Endothelial cell (in vitro differentiated cells): Measurements from ENCODE around the gene IMPACT. TPM values are rescaled to one million over a fixed set of nuclear protein-coding genes. Genes with fewer than 3 reads are reported as not detected.

ENCODE experiments used
- DNase-seq: peaks from one replicate; pipeline ENCODE4 v3.0.0; 2021; ENCODE audit warnings: low spot score
- H3K27ac Mint-ChIP-seq: one replicate; pipeline ENCODE4 v1.8.0; 2021; ENCODE audit warnings: mixed read lengths, inconsistent platforms; ENCODE audit not compliant: unreplicated experiment
- H3K27me3 Mint-ChIP-seq: one replicate; pipeline ENCODE4 v1.8.0; 2021; ENCODE audit warnings: mild to moderate bottlenecking, moderate library complexity, mixed read lengths, inconsistent platforms; ENCODE audit not compliant: unreplicated experiment
- H3K36me3 Mint-ChIP-seq: one replicate; pipeline ENCODE4 v1.8.0; 2021; ENCODE audit warnings: mild to moderate bottlenecking, low read depth, mixed read lengths, inconsistent platforms; ENCODE audit not compliant: unreplicated experiment
- H3K4me1 Mint-ChIP-seq: one replicate; pipeline ENCODE4 v1.8.0; 2021; ENCODE audit warnings: mild to moderate bottlenecking, mixed read lengths, inconsistent platforms; ENCODE audit not compliant: unreplicated experiment
- H3K4me3 Mint-ChIP-seq: one replicate; pipeline ENCODE4 v1.8.0; 2021; ENCODE audit warnings: mild to moderate bottlenecking, mixed read lengths, inconsistent platforms; ENCODE audit not compliant: unreplicated experiment
- H3K9me3 Mint-ChIP-seq: one replicate; pipeline ENCODE4 v1.8.0; 2021; ENCODE audit warnings: mixed read lengths, inconsistent platforms; ENCODE audit not compliant: unreplicated experiment
- CTCF ChIP-seq: fragments of 200-600 bp; sonication (generic); IDR thresholded peaks from one replicate; pipeline ENCODE4 v1.5.0; 2021; ENCODE audit warnings: antibody characterized with exemption; ENCODE audit not compliant: unreplicated experiment
- total RNA-seq: library from RNA; stranded (reverse); fragmentation: NEBNext Ultra II Directional; extraction: Animal tissue kit (Norgen Biotek cat#: 25700); gene quantifications from one replicate; pipeline ENCODE4 v1.2.1, GENCODE V29; 2021; ENCODE audit not compliant: unreplicated experiment

Gene IMPACT
- total RNA-seq, 1 donor from 2014 or later, result 35.4 TPM

- TF ChIP-seq CTCF, result no peak
- H3K4me3 Mint-ChIP-seq, result peak within 1 kb of the TSS; percentile 90
- H3K27me3 Mint-ChIP-seq, result peaks cover 5% of the 10 kb centered on the region
- no peaks in the 10 kb centered on the region for H3K36me3 Mint-ChIP-seq
- no peaks in the 10 kb centered on the region for H3K9me3 Mint-ChIP-seq
- peaks cover 7% of the 10 kb centered on the region for H3K4me1 Mint-ChIP-seq
- peak; percentile 97 for DNase-seq
- peak within 1 kb of the TSS; percentile 70 for H3K27ac Mint-ChIP-seq
These were observed 28.6 kb upstream of the IMPACT start, which contains the start of gene OSBPL1A for GRCh38 chr18:24397694-24398368. OSBPL1A (minus strand) TSS chr18:24397824; CDS start chr18:24377533, 20,291 bp downstream.

GRCh38 chr18:24398540-24398939 is 27.9 kb upstream of the IMPACT start:
- peaks cover 7% of the 10 kb centered on the region for H3K4me1 Mint-ChIP-seq
- peak overlapping the region; percentile 90 for H3K4me3 Mint-ChIP-seq
- no peaks in the 10 kb centered on the region for H3K36me3 Mint-ChIP-seq
- no peak overlapping the region for H3K27ac Mint-ChIP-seq
- peaks cover 5% of the 10 kb centered on the region for H3K27me3 Mint-ChIP-seq
- peak; percentile 9 for DNase-seq
- no peak for TF ChIP-seq CTCF
- H3K9me3 Mint-ChIP-seq, result no peaks in the 10 kb centered on the region

GRCh38 chr18:24400587-24400986 is 25.9 kb upstream of the IMPACT start:
- Mint-ChIP-seq H3K36me3 (no peaks in the 10 kb centered on the region), H3K27ac (no peak overlapping the region), H3K4me1 (peaks cover 7% of the 10 kb centered on the region), H3K27me3 (peaks cover 5% of the 10 kb centered on the region), H3K4me3 (no peak overlapping the region), H3K9me3 (no peaks in the 10 kb centered on the region)
- no peak for TF ChIP-seq CTCF
- DNase-seq, result no peak

- Mint-ChIP-seq H3K4me1 (peaks cover 4% of the 10 kb centered on the region), H3K27ac (no peak overlapping the region), H3K36me3 (no peaks in the 10 kb centered on the region), H3K27me3 (peaks cover 5% of the 10 kb centered on the region), H3K9me3 (no peaks in the 10 kb centered on the region), H3K4me3 (no peak overlapping the region)
- peak; percentile 44 for DNase-seq
- TF ChIP-seq CTCF, result peak; percentile 47
These were observed 24.2 kb upstream of the IMPACT start for GRCh38 chr18:24402209-24402785.

DNA sequence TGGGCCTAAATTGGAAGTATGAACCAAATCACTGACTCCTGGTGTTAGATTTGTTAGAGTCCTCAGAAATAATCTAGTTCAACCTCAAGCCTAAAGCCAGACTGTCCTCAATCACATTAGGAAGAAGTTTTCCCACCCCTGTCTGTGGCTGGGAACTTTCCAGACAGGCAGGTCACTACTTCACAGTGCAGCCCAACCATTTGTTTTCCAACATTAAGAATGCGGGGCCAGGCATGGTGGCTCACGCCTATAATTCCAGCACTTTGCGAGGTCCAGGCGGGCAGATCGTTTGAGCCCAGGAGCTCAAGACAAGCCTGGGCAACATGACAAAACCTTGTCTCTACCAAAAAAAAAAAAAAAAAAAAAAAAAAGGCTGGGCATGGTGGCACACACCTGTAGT is 23.4 kb upstream of the IMPACT start:
- no peaks in the 10 kb centered on the region for H3K9me3 Mint-ChIP-seq
- no peaks in the 10 kb centered on the region for H3K36me3 Mint-ChIP-seq
- H3K27me3 Mint-ChIP-seq, result peaks cover 5% of the 10 kb centered on the region
- no peak overlapping the region for H3K27ac Mint-ChIP-seq
- DNase-seq, result no peak
- H3K4me3 Mint-ChIP-seq, result no peak overlapping the region
- TF ChIP-seq CTCF, result no peak
- H3K4me1 Mint-ChIP-seq, result peaks cover 1% of the 10 kb centered on the region
